Measurements from ENCODE around the gene TIMM22. TPM values are rescaled to one million over a fixed set of nuclear protein-coding genes. Genes with fewer than 3 reads are reported as not detected.

TIMM22 gene
- total and polyA plus RNA-seq, 2 of the 13 experiments (the other 11 are each of a cell fraction or from before 2014, with no cell fraction given) = 6.2 to 15.5 TPM

GRCh38 chr17:969811-970355 lies 27.0 kb upstream of the TIMM22 start:
- peaks cover 4% of the 10 kb centered on the region; the same call in 1 of the 2 replicates for H4K20me1 ChIP-seq (ENCODE audit: insufficient read depth, low read length)
- BruUV-seq (replicated peaks) = no TSS peak
- peaks cover 0 to 4% of the 10 kb centered on the region in 2 experiments; a peak in 2 of 5 replicates for H3K36me3 ChIP-seq (replicated peaks in 1 of 2; ENCODE audit: control insufficient read depth in 1 of 2, insufficient read depth in 2 of 2, low read length in 2 of 2)
- peaks cover 57% of the 10 kb centered on the region for H3K79me2 ChIP-seq (ENCODE audit: insufficient read depth, low read length)
- no peaks in the 10 kb centered on the region for H3K9me3 ChIP-seq (ENCODE audit: low read length)
- no peaks in the 10 kb centered on the region for H3K27me3 ChIP-seq (ENCODE audit: control insufficient read depth in 1 of 2, insufficient read depth in 2 of 2, low read length in 2 of 2)
- in situ Hi-C loops (cut with HindIII; ENCODE audit: extremely low pct_ligation_motif_present, low pct_unique_long_range_greater_than_20kb) (no loop called here), intact Hi-C loops (cut with micrococcal nuclease; ENCODE audit: unreplicated experiment) (no loop called here)
- no peak overlapping the region for H3K27ac ChIP-seq (ENCODE audit: extremely low read length, insufficient read depth, low read length)
- TF ChIP-seq HOXA7 (CRISPR knock-in tag; IDR thresholded peaks at IDR 0.05) (no peak), BCL3 (CRISPR knock-in tag; IDR thresholded peaks at IDR 0.05) (no peak), MEIS1 (CRISPR knock-in tag; IDR thresholded peaks at IDR 0.05; ENCODE audit: borderline replicate concordance) (no peak), TFE3 (CRISPR knock-in tag; IDR thresholded peaks at IDR 0.05) (no peak), LRRFIP1 (CRISPR knock-in tag; conservative IDR thresholded peaks at IDR 0.05) (no peak), TARDBP (CRISPR knock-in tag; IDR thresholded peaks at IDR 0.05) (no peak), ZNF639 (CRISPR knock-in tag; conservative IDR thresholded peaks at IDR 0.05) (no peak)
- WGBS (ENCODE audit: low lambda C conversion rate) = 97% methylated on average over 18 of the region's 18 CpGs
- H2AFZ ChIP-seq (ENCODE audit: low read length) = no peak overlapping the region
- H3K4me3 ChIP-seq (replicated peaks in 1 of 3; ENCODE audit: insufficient read depth in 1 of 3, low read depth in 2 of 3, low read length in 3 of 3) = no peak overlapping the region
- H3K4me1 ChIP-seq (ENCODE audit: insufficient read depth, low read length) = peaks cover 9% of the 10 kb centered on the region
- FAIRE-seq = no peak
- H3K9ac ChIP-seq (ENCODE audit: insufficient read depth, low read depth, low read length) = no peak overlapping the region
- ChIA-PET CTCF (ENCODE audit: low intra/inter-chr PET ratio, low total read pairs) (no interaction called here), POLR2A (no interaction called here)
- ATAC-seq = no peak
- no peak overlapping the region for H3K4me2 ChIP-seq (ENCODE audit: low read depth, low read length)
- DNase-seq (ENCODE audit: low spot score) = no peak
